Measurements from ENCODE around the gene EXTL1. TPM values are rescaled to one million over a fixed set of nuclear protein-coding genes. Genes with fewer than 3 reads are reported as not detected.

EXTL1 gene
- total RNA-seq, 2 donors from 2014 or later = 0.79 to 1.4 TPM

GRCh38 chr1:26058052-26058595 is 36.5 kb downstream of the EXTL1 start:
- Histone ChIP-seq H3K4me3 (no peak overlapping the region), H3K36me3 (peaks cover 99% of the 10 kb centered on the region), H3K27ac (no peak overlapping the region), H3K9me3 (no peaks in the 10 kb centered on the region), H3K4me1 (peaks cover 0 to 19% of the 10 kb centered on the region in 2 donors), H3K27me3 (no peaks in the 10 kb centered on the region)
- no peak for TF ChIP-seq CTCF (IDR thresholded peaks at IDR 0.05)
- no peak for DNase-seq (ENCODE audit: low spot score)

GRCh38 chr1:26059906-26060305 is 38.3 kb downstream of the EXTL1 start:
- H3K36me3 ChIP-seq = peaks cover 98% of the 10 kb centered on the region
- no peak overlapping the region for H3K4me3 ChIP-seq

GRCh38 chr1:26060832-26061574 is 39.4 kb downstream of the EXTL1 start:
- TF ChIP-seq CTCF (IDR thresholded peaks at IDR 0.05) = no peak
- no peak for DNase-seq (ENCODE audit: low spot score)
- Histone ChIP-seq H3K4me1 (peaks cover 0 to 13% of the 10 kb centered on the region in 2 donors), H3K9me3 (no peaks in the 10 kb centered on the region), H3K27me3 (no peaks in the 10 kb centered on the region), H3K27ac (peak overlapping the region; percentile 49 to 50), H3K4me3 (no peak overlapping the region), H3K36me3 (peaks cover 98% of the 10 kb centered on the region)

More at GRCh38 chr1:26059906-26060305, 38.3 kb downstream of the EXTL1 start:
- no peaks in the 10 kb centered on the region for H3K27me3 ChIP-seq
- H3K9me3 ChIP-seq = no peaks in the 10 kb centered on the region
- TF ChIP-seq CTCF (IDR thresholded peaks at IDR 0.05) = no peak
- no peak for DNase-seq (ENCODE audit: low spot score)
- peaks cover 0 to 13% of the 10 kb centered on the region in 2 donors for H3K4me1 ChIP-seq
- peak overlapping the region; percentile 49 to 50 for H3K27ac ChIP-seq

GRCh38 chr1:26064553-26064952 is 43.0 kb downstream of the EXTL1 start:
- peak overlapping the region; percentile 55 to 57 for H3K4me3 ChIP-seq
- peaks cover 0 to 13% of the 10 kb centered on the region in 2 donors for H3K4me1 ChIP-seq
- H3K9me3 ChIP-seq = no peaks in the 10 kb centered on the region
- no peak for TF ChIP-seq CTCF (IDR thresholded peaks at IDR 0.05)
- H3K36me3 ChIP-seq = peaks cover 68% of the 10 kb centered on the region
- no peaks in the 10 kb centered on the region for H3K27me3 ChIP-seq
- peak overlapping the region; percentile 86 to 95 for H3K27ac ChIP-seq
- DNase-seq (ENCODE audit: low spot score) = no peak

GRCh38 chr1:26066160-26066559 is 44.6 kb downstream of the EXTL1 start:
- Histone ChIP-seq H3K36me3 (peaks cover 51% of the 10 kb centered on the region), H3K4me3 (peak overlapping the region; percentile 55 to 57), H3K27ac (peak overlapping the region; percentile 86 to 95), H3K27me3 (no peaks in the 10 kb centered on the region), H3K9me3 (no peaks in the 10 kb centered on the region), H3K4me1 (peaks cover 0 to 7% of the 10 kb centered on the region in 2 donors)
- no peak for TF ChIP-seq CTCF (IDR thresholded peaks at IDR 0.05)
- no peak for DNase-seq (ENCODE audit: low spot score)

Data from right atrium auricular region (tissue), 2 donors.